HS-5 (cell line): ENCODE measurements around the gene CDV3.

Experiments
- DNase-seq: peaks from one replicate; pipeline ENCODE4 v3.0.0-alpha.2; 2012; ENCODE audit warnings: low read depth

CDV3 gene

GRCh38 chr3:133606342-133606741 lies 32.9 kb downstream of the CDV3 start:
- DNase-seq = no peak

- DNase-seq = no peak
These were observed 33.4 kb downstream of the CDV3 start for GRCh38 chr3:133606902-133607301.

- DNase-seq = no peak
These were observed 34.3 kb downstream of the CDV3 start for GRCh38 chr3:133607816-133608215.

GRCh38 chr3:133608388-133608787 lies 34.9 kb downstream of the CDV3 start:
- DNase-seq = no peak

- DNase-seq = no peak
These were observed 36.5 kb downstream of the CDV3 start for GRCh38 chr3:133610031-133610430.

GRCh38 chr3:133611534-133611933 lies 38.0 kb downstream of the CDV3 start:
- no peak for DNase-seq

- no peak for DNase-seq
These were observed 46.7 kb downstream of the CDV3 start for GRCh38 chr3:133620066-133620784.

GRCh38 chr3:133627789-133628188 lies 54.3 kb downstream of the CDV3 start:
- DNase-seq = no peak

- DNase-seq = no peak
These were observed 55.7 kb downstream of the CDV3 start for GRCh38 chr3:133629146-133629545.

- DNase-seq = no peak
These were observed 60.0 kb downstream of the CDV3 start for GRCh38 chr3:133633439-133633838.
